Stomach (tissue), 4 donors: ENCODE data around the gene CDKL4.

Experiments used
- CTCF ChIP-seq, 7 experiments: fragments of 450-650 bp in 4 of 7; fragments of 200-600 bp in 3 of 7; sonication (generic) in 3 of 7; IDR thresholded peaks; one replicate each; pipeline ENCODE4 v1.5.1; 2016 to 2019; ENCODE audit warnings: antibody characterized with exemption in 7 of 7, control low read depth in 2 of 7, mild to moderate bottlenecking in 1 of 7
- EP300 ChIP-seq: sonication (generic); formaldehyde crosslinking; IDR thresholded peaks from one replicate; pipeline ENCODE4 v1.6.1; 2017; ENCODE audit warnings: antibody characterized with exemption

- TF ChIP-seq EP300, result no peak
- no peak for TF ChIP-seq CTCF (IDR thresholded peaks at IDR 0.05)
Observed at GRCh38 chr2:39210846-39211245, 32.9 kb downstream of the CDKL4 start.
